ENCODE results near the gene C6orf89. TPM values are rescaled to one million over a fixed set of nuclear protein-coding genes. Genes with fewer than 3 reads are reported as not detected.

The C6orf89 gene, protein sequence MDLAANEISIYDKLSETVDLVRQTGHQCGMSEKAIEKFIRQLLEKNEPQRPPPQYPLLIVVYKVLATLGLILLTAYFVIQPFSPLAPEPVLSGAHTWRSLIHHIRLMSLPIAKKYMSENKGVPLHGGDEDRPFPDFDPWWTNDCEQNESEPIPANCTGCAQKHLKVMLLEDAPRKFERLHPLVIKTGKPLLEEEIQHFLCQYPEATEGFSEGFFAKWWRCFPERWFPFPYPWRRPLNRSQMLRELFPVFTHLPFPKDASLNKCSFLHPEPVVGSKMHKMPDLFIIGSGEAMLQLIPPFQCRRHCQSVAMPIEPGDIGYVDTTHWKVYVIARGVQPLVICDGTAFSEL
- 28.7 and 40.1 TPM in 2 replicates for total RNA-seq (2021)
- percentile 69 among the genes with signal in this experiment for Bru-seq, nascent RNA
- BruChase-seq, experiment 1, labeled RNA remaining after a 2-hour chase: percentile 68 among the genes with signal in this experiment
- BruChase-seq, experiment 2, labeled RNA remaining after a 6-hour chase: percentile 82 among the genes with signal in this experiment
- long read RNA-seq, full-length matches to known transcripts: 34 of 76 reads
- long read RNA-seq, partial matches to known transcripts: 2 of 76 reads
- long read RNA-seq, other reads (novel, unspliced or antisense): 40 of 76 reads

GRCh38 chr6:36885461-36886401 lies at the start of gene C6orf89:
Gene C6orf89, plus strand, starts transcription at chr6:36885952. Its CDS starts 13,493 bp downstream, at chr6:36899445.
- intact Hi-C loops (cut with micrococcal nuclease; ENCODE audit: unreplicated experiment): loop anchor here (1.0 to 10.0 kb wide), 3 partner anchors 11 to 319 kb away; partner anchors contain the start of gene PPIL1
- H3K27me3 ChIP-seq (ENCODE audit: insufficient read depth, low read depth): no peaks in the 10 kb centered on the region
- peaks cover 19% of the 10 kb centered on the region for H3K4me1 ChIP-seq (replicated peaks; ENCODE audit: insufficient read depth)
- peak; percentile 91 to 92 for DNase-seq
- H3K79me2 ChIP-seq (ENCODE audit: low read depth): peaks cover 22% of the 10 kb centered on the region
- 0 out of 2 replicates have a peak, but pooled peaks cover 6% of the 10 kb centered on the region for H3F3A ChIP-seq (ENCODE audit: insufficient read depth, low read depth)
- CTCF ChIA-PET: interaction anchor here (0.6 to 1.8 kb wide), 6 partner anchors 11 to 132 kb away, joined by 3 to 20 read pairs (median 7); partner anchors contain the start of gene PPIL1
- H3K27ac ChIP-seq: peak within 1 kb of the TSS; percentile 61
- H4K20me1 ChIP-seq (ENCODE audit: insufficient read depth): no peaks in the 10 kb centered on the region
- POLR2A ChIA-PET (ENCODE audit: unreplicated experiment): interaction anchor here (0.6 to 1.1 kb wide), 4 partner anchors 28 to 846 kb away, joined by 3 to 6 read pairs (median 4); no protein-coding TSS in a partner anchor
- H2AFZ ChIP-seq: peak within 1 kb of the TSS; percentile 81
- H3K4me2 ChIP-seq: peak within 1 kb of the TSS; percentile 94
- TF ChIP-seq EZH2 (IDR thresholded peaks at IDR 0.05; ENCODE audit: low read depth): no peak
- peak; percentile 75 for TF ChIP-seq CTCF (conservative IDR thresholded peaks at IDR 0.05)
- peak within 1 kb of the TSS; percentile 67 for H3K4me3 ChIP-seq
- no peaks in the 10 kb centered on the region for H3K9me3 ChIP-seq (ENCODE audit: insufficient read depth, low read depth)
- no peaks in the 10 kb centered on the region for H3K9me2 ChIP-seq (ENCODE audit: insufficient read depth)
- no peaks in the 10 kb centered on the region for H3K36me3 ChIP-seq (ENCODE audit: low read depth)
- BruUV-seq (replicated peaks): no TSS peak

GRCh38 chr6:36836111-36837021 lies 49.4 kb upstream of the C6orf89 start:
- no peak for TF ChIP-seq EZH2 (IDR thresholded peaks at IDR 0.05; ENCODE audit: low read depth)
- no peak for TF ChIP-seq CTCF (conservative IDR thresholded peaks at IDR 0.05)
- H3K4me2 ChIP-seq: no peak overlapping the region
- POLR2A ChIA-PET (ENCODE audit: unreplicated experiment): interaction anchor here (0.6 kb wide), 1 partner anchor 77 kb away, joined by 12 read pairs; no protein-coding TSS in a partner anchor
- H3K79me2 ChIP-seq (ENCODE audit: low read depth): no peaks in the 10 kb centered on the region
- DNase-seq: no peak
- intact Hi-C loops (cut with micrococcal nuclease; ENCODE audit: unreplicated experiment): no loop called here
- 0 out of 2 replicates have a peak, but pooled peaks cover 8% of the 10 kb centered on the region for H3F3A ChIP-seq (ENCODE audit: insufficient read depth, low read depth)
- H3K36me3 ChIP-seq (ENCODE audit: low read depth): no peaks in the 10 kb centered on the region
- CTCF ChIA-PET: no interaction called here
- no peak overlapping the region for H2AFZ ChIP-seq
- H3K4me1 ChIP-seq (replicated peaks; ENCODE audit: insufficient read depth): no peaks in the 10 kb centered on the region
- H3K9me3 ChIP-seq (ENCODE audit: insufficient read depth, low read depth): no peaks in the 10 kb centered on the region
- no peaks in the 10 kb centered on the region for H3K9me2 ChIP-seq (ENCODE audit: insufficient read depth)
- H3K27ac ChIP-seq: no peak overlapping the region
- no TSS peak for BruUV-seq (replicated peaks)
- no peak overlapping the region for H3K4me3 ChIP-seq
- no peaks in the 10 kb centered on the region for H4K20me1 ChIP-seq (ENCODE audit: insufficient read depth)
- peaks cover 14% of the 10 kb centered on the region for H3K27me3 ChIP-seq (ENCODE audit: insufficient read depth, low read depth)
